Astrocyte (in vitro differentiated cells and primary cell): ENCODE measurements around the gene CRADD.

Source experiments
- CTCF ChIP-seq: IDR thresholded peaks from 2 replicates; pipeline ENCODE4 v1.5.1; 2011; ENCODE audit warnings: low read depth, mild to moderate bottlenecking, inconsistent platforms, low read length, moderate library complexity; ENCODE audit not compliant: insufficient read depth
- EZH2 ChIP-seq: IDR thresholded peaks from 2 replicates; pipeline ENCODE4 v1.6.1; 2012; ENCODE audit warnings: mild to moderate bottlenecking, low read length, inconsistent platforms; ENCODE audit not compliant: insufficient read depth

- TF ChIP-seq CTCF (no peak), EZH2 (no peak)
Measured at GRCh38 chr12:93638095-93638494, 39.1 kb upstream of the CRADD start.
